GM12878 (cell line): Measurements from ENCODE around the gene GAK.

Experiments used
- CBFB ChIP-seq: IDR thresholded peaks from 2 replicates; pipeline ENCODE4 v1.6.1; 2016; ENCODE audit warnings: antibody characterized with exemption, low read depth
- CHD1 ChIP-seq: IDR thresholded peaks from 2 replicates; pipeline ENCODE4 v1.6.1; 2012; ENCODE audit warnings: low read depth, low read length, improper control_type of control experiment
- EZH2 ChIP-seq: IDR thresholded peaks from 2 replicates; pipeline ENCODE4 v1.6.1; 2012; ENCODE audit warnings: low read depth, mild to moderate bottlenecking, control low read depth, inconsistent platforms, low read length, borderline replicate concordance; ENCODE audit not compliant: control insufficient read depth
- HCFC1 ChIP-seq: fragments of 150-350 bp; IDR thresholded peaks from 2 replicates; pipeline ENCODE4 v1.6.1; 2014; ENCODE audit warnings: low read length
- KDM1A ChIP-seq: fragments of 200-600 bp; sonication (generic); IDR thresholded peaks from 2 replicates; pipeline ENCODE4 v1.6.1; 2016; ENCODE audit warnings: borderline replicate concordance
- NR2C2 ChIP-seq: IDR thresholded peaks from 2 replicates; pipeline ENCODE4 v1.6.1; 2011; ENCODE audit warnings: borderline replicate concordance, low read depth; ENCODE audit not compliant: control insufficient read depth, insufficient read length
- SIN3A ChIP-seq: IDR thresholded peaks from 2 replicates; pipeline ENCODE4 v1.6.1; 2012; ENCODE audit warnings: low read depth, low read length, improper control_type of control experiment
- SREBF2 ChIP-seq: IDR thresholded peaks from 2 replicates; pipeline ENCODE4 v1.6.1; 2012; ENCODE audit warnings: mild to moderate bottlenecking, low read length
- TAF1 ChIP-seq: IDR thresholded peaks from 2 replicates; pipeline ENCODE4 v1.6.1; 2011; ENCODE audit warnings: mild to moderate bottlenecking, low read depth, low read length, borderline replicate concordance
- ZZZ3 ChIP-seq: IDR thresholded peaks from 2 replicates; pipeline ENCODE4 v1.6.1; 2011; ENCODE audit warnings: low read depth; ENCODE audit not compliant: control insufficient read depth, insufficient read length
- TF ChIP-seq, protein P1 (sequence below): IDR thresholded peaks from 2 replicates; pipeline ENCODE4 v1.6.1; 2012; ENCODE audit warnings: improper control_type of control experiment, low read depth, low read length; ENCODE audit not compliant: insufficient replicate concordance
- TF ChIP-seq, protein P2 (sequence below): fragments of 450-650 bp; IDR thresholded peaks from 2 replicates; pipeline ENCODE4 v1.6.1; 2017; ENCODE audit warnings: mild to moderate bottlenecking

DNA sequence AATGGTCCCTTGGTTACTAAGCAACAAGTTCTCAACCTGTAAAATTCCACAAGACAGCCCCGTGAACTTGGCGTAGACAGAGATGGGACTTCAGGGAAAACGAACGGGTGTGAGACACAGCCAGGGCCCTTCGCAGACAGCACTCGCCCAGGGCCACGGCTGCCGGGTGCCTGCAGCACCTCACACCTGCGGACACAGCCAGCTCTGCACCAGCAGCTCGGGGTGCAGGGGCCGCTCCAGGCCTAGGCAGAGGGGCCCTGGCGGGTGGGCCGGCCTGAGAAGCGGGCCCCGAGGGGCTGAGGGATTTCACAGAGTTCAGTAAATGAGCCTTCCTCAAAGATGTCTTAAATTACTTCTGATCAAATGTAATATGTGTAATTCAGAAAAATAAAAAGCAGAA, 34.0 kb downstream of the GAK start:
- TF ChIP-seq, protein P1, sequence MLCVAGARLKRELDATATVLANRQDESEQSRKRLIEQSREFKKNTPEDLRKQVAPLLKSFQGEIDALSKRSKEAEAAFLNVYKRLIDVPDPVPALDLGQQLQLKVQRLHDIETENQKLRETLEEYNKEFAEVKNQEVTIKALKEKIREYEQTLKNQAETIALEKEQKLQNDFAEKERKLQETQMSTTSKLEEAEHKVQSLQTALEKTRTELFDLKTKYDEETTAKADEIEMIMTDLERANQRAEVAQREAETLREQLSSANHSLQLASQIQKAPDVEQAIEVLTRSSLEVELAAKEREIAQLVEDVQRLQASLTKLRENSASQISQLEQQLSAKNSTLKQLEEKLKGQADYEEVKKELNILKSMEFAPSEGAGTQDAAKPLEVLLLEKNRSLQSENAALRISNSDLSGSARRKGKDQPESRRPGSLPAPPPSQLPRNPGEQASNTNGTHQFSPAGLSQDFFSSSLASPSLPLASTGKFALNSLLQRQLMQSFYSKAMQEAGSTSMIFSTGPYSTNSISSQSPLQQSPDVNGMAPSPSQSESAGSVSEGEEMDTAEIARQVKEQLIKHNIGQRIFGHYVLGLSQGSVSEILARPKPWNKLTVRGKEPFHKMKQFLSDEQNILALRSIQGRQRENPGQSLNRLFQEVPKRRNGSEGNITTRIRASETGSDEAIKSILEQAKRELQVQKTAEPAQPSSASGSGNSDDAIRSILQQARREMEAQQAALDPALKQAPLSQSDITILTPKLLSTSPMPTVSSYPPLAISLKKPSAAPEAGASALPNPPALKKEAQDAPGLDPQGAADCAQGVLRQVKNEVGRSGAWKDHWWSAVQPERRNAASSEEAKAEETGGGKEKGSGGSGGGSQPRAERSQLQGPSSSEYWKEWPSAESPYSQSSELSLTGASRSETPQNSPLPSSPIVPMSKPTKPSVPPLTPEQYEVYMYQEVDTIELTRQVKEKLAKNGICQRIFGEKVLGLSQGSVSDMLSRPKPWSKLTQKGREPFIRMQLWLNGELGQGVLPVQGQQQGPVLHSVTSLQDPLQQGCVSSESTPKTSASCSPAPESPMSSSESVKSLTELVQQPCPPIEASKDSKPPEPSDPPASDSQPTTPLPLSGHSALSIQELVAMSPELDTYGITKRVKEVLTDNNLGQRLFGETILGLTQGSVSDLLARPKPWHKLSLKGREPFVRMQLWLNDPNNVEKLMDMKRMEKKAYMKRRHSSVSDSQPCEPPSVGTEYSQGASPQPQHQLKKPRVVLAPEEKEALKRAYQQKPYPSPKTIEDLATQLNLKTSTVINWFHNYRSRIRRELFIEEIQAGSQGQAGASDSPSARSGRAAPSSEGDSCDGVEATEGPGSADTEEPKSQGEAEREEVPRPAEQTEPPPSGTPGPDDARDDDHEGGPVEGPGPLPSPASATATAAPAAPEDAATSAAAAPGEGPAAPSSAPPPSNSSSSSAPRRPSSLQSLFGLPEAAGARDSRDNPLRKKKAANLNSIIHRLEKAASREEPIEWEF: no peak
- no peak for TF ChIP-seq ZZZ3
- TF ChIP-seq NR2C2: no peak
- TF ChIP-seq, protein P2, sequence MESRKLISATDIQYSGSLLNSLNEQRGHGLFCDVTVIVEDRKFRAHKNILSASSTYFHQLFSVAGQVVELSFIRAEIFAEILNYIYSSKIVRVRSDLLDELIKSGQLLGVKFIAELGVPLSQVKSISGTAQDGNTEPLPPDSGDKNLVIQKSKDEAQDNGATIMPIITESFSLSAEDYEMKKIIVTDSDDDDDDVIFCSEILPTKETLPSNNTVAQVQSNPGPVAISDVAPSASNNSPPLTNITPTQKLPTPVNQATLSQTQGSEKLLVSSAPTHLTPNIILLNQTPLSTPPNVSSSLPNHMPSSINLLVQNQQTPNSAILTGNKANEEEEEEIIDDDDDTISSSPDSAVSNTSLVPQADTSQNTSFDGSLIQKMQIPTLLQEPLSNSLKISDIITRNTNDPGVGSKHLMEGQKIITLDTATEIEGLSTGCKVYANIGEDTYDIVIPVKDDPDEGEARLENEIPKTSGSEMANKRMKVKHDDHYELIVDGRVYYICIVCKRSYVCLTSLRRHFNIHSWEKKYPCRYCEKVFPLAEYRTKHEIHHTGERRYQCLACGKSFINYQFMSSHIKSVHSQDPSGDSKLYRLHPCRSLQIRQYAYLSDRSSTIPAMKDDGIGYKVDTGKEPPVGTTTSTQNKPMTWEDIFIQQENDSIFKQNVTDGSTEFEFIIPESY: no peak
- no peak for TF ChIP-seq SIN3A
- TF ChIP-seq CBFB: no peak
- TF ChIP-seq EZH2: no peak
- TF ChIP-seq TAF1: no peak
- no peak for TF ChIP-seq KDM1A
- no peak for TF ChIP-seq SREBF2
- TF ChIP-seq HCFC1: no peak
- no peak for TF ChIP-seq CHD1
